DMS53 treated with DMSO at 0.1 percent for 48 hours (cell line): ENCODE measurements around the gene INPP4B.
A peak's percentile ranks its signal among the peaks of the same experiment; 100 is the strongest.

ENCODE experiments used
- DNase-seq: peaks from one replicate; lab custom pipeline; 2025; ENCODE audit not compliant: unreplicated experiment; lab: John Stamatoyannopoulos, UW

The INPP4B gene

GRCh38 chr4:142040043-142040442 is 806.1 kb downstream of the INPP4B start:
- DNase-seq, result no peak

GRCh38 chr4:142036795-142037583 is 809.1 kb downstream of the INPP4B start:
- DNase-seq, result no peak

GRCh38 chr4:142035566-142035965 is 810.5 kb downstream of the INPP4B start:
- DNase-seq, result no peak

GRCh38 chr4:142034101-142034500 is 812.0 kb downstream of the INPP4B start:
- DNase-seq, result no peak

- DNase-seq, result no peak
These were observed 816.1 kb downstream of the INPP4B start for GRCh38 chr4:142030010-142030409.

GRCh38 chr4:142021761-142022160 is 824.3 kb downstream of the INPP4B start:
- DNase-seq, result no peak

GRCh38 chr4:142021181-142021580 is 824.9 kb downstream of the INPP4B start:
- no peak for DNase-seq

- peak; percentile 16 for DNase-seq
These were observed 830.1 kb downstream of the INPP4B start for GRCh38 chr4:142016031-142016430.

GRCh38 chr4:142009751-142010150 is 836.4 kb downstream of the INPP4B start:
- DNase-seq, result no peak

- DNase-seq, result no peak
These were observed 840.6 kb downstream of the INPP4B start for GRCh38 chr4:142005519-142005918.

GRCh38 chr4:141999446-142000143 is 846.5 kb downstream of the INPP4B start:
- no peak for DNase-seq

- DNase-seq, result no peak
These were observed 851.0 kb downstream of the INPP4B start for GRCh38 chr4:141995056-141995455.

GRCh38 chr4:141977433-141977832 is 868.7 kb downstream of the INPP4B start:
- no peak for DNase-seq
